ENCODE measurements around the gene PCSK5.
A peak's percentile ranks its signal among the peaks of the same experiment; 100 is the strongest.

The PCSK5 gene

DNA sequence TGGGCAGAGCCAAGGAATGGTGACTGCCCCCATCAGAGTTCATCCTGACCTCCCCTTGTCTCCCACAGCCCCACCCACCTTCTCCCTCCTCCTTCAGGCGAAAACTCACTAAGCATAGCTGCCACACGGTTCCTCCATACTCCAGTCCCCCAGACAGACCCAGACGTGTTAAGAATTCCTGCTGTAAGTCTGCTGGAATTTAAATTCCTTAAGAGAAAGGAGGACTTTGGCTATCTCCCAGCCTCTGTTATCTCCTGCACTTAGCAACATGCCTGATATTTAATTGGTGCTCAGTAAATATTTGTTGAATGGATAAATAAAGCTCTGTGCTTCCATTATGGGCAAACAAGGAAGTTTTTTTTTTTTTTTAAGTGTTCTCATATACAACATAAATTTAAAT, 290.1 kb downstream of the PCSK5 start:
- H3K4me3 ChIP-seq, result no peak overlapping the region
- no peaks in the 10 kb centered on the region for H4K20me1 ChIP-seq
- no peak overlapping the region for H3K9ac ChIP-seq
- H3K27me3 ChIP-seq, result no peaks in the 10 kb centered on the region
- no peak overlapping the region for H3K4me2 ChIP-seq
- peaks cover 11 to 14% (median 12%) of the 10 kb centered on the region in 10 experiments for H3K4me1 ChIP-seq
- H3K36me3 ChIP-seq, result no peaks in the 10 kb centered on the region
- H3K27ac ChIP-seq, result no peak overlapping the region
- no peaks in the 10 kb centered on the region for H3K9me3 ChIP-seq (replicated peaks in 1 of 11)
- TF ChIP-seq Cebpa-rat (IDR thresholded peaks at IDR 0.05), result no peak

DNA sequence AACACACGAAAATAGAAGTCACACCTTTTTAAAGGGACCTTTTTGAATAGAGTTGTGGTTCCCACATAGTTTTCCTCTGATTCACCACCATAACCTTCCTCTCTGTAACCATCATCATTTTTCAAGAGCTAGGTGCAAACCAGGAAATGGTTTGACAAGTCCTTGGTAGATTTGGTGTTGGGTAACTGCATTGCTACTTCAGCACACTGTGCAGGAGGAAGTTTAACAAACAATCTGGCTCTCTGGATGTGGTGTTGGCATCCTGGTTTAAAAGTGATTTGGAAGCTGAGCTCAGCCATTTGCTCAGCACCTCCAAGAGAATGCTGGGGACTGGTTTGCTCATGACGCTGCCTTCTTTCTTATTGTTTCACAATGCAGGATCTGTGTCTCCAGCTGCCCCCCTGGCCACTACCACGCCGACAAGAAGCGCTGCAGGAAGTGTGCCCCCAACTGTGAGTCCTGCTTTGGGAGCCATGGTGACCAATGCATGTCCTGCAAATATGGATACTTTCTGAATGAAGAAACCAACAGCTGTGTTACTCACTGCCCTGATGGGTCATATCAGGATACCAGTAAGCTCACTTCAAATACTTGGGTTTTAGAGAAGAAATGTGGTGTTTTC, 290.7 kb downstream of the PCSK5 start:
- Histone ChIP-seq H3K4me1 (peaks cover 11 to 14% (median 12%) of the 10 kb centered on the region in 10 experiments), H3K9ac (no peak overlapping the region), H3K4me2 (peak overlapping the region; percentile 25 to 56 (median 42); a peak in 21 of 22 replicates), H3K9me3 (replicated peaks in 1 of 11) (no peaks in the 10 kb centered on the region), H3K36me3 (no peaks in the 10 kb centered on the region), H4K20me1 (no peaks in the 10 kb centered on the region), H3K4me3 (no peak overlapping the region), H3K27me3 (no peaks in the 10 kb centered on the region), H3K27ac (no peak overlapping the region)
- no peak for TF ChIP-seq Cebpa-rat (IDR thresholded peaks at IDR 0.05)

DNA sequence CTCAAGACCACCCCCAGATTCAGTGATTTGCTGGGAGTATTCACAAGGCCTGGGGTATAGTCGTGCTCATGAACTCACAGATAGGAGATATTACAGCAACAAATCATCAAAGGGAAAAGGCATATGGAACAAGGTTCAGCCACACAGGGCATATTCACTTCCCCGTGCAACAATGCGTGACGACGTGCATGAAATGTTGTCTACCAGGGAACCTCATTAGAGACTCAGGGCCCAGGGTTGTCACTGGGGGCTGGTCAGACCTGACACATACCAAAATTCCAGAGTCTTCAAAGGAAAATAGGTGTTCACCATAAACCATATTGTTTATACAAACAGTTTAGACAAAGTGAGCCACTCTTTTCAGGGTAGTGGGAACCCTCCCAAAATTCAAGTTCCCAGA, 291.3 kb downstream of the PCSK5 start:
- Histone ChIP-seq H4K20me1 (no peaks in the 10 kb centered on the region), H3K27ac (no peak overlapping the region), H3K4me2 (peak overlapping the region; percentile 25 to 56 (median 42)), H3K4me3 (no peak overlapping the region), H3K9ac (no peak overlapping the region), H3K36me3 (no peaks in the 10 kb centered on the region), H3K4me1 (peaks cover 11 to 14% (median 12%) of the 10 kb centered on the region in 10 experiments), H3K9me3 (replicated peaks in 1 of 11) (no peaks in the 10 kb centered on the region), H3K27me3 (no peaks in the 10 kb centered on the region)
- no peak for TF ChIP-seq Cebpa-rat (IDR thresholded peaks at IDR 0.05)

DNA sequence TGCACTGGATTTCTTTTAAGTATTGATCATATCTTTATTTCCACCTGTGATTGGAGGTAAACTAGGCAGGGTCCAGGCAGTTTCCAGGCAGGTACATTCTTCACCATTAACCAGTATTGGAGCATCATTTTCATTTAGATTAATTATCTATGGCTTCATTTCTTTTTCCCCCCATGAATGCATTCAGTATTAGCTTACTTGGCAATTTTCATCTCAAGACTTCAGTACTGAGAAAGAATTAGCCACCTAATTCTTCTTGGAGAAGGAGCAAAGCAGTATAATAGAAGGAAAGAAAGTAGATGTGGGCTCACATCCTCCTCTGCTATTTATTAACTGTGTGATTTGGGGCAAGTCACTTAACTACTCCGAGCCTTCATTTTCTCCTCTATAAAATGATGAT, 295.0 kb downstream of the PCSK5 start:
- Histone ChIP-seq H4K20me1 (no peaks in the 10 kb centered on the region), H3K27me3 (no peaks in the 10 kb centered on the region), H3K27ac (no peak overlapping the region), H3K36me3 (no peaks in the 10 kb centered on the region), H3K4me3 (no peak overlapping the region), H3K4me2 (no peak overlapping the region), H3K4me1 (peaks cover 11 to 14% (median 12%) of the 10 kb centered on the region in 10 experiments), H3K9ac (no peak overlapping the region), H3K9me3 (replicated peaks in 1 of 11) (no peaks in the 10 kb centered on the region)
- TF ChIP-seq Cebpa-rat (IDR thresholded peaks at IDR 0.05), result no peak

DNA sequence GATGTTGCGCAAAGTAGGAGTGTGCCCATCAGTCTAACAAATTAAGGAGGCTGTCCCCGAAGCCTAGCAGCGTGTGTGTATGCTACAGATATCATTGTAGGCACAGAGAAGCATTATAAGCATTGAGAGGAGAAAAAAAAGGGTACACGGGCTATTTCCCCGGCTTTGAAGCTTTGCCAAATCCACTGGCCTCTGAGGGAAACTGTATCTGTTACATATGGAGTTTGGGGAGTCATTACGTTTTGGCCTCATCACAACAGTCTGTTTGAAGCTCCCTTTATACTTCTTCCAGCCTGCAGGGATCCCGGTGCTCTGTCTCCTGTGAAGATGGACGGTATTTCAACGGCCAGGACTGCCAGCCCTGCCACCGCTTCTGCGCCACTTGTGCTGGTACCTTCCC, 297.8 kb downstream of the PCSK5 start:
- H3K4me3 ChIP-seq, result no peak overlapping the region

DNA sequence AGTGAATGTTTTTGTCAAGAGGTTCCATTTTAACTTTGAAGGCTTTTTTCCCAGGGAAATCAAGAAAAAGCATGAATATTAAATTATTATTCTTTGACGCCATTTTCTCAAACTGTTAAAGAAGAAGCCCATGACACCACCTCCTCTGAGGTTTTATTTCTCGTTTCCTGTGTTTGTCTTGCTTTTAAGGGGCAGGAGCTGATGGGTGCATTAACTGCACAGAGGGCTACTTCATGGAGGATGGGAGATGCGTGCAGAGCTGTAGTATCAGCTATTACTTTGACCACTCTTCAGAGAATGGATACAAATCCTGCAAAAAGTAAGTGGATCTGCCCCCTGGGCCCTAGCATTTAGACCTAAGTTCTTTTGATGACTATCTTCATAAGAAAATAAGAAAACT, 298.4 kb downstream of the PCSK5 start:
- no peaks in the 10 kb centered on the region for H4K20me1 ChIP-seq
- no peak overlapping the region for H3K4me2 ChIP-seq
- no peak overlapping the region for H3K4me3 ChIP-seq
- H3K27me3 ChIP-seq, result no peaks in the 10 kb centered on the region
- no peaks in the 10 kb centered on the region for H3K4me1 ChIP-seq
- TF ChIP-seq Cebpa-rat (IDR thresholded peaks at IDR 0.05), result no peak
- H3K27ac ChIP-seq, result no peak overlapping the region
- H3K9ac ChIP-seq, result no peak overlapping the region
- H3K36me3 ChIP-seq, result no peaks in the 10 kb centered on the region
- no peaks in the 10 kb centered on the region for H3K9me3 ChIP-seq (replicated peaks in 1 of 11)

More for the DNA sequence above, 297.8 kb downstream of the PCSK5 start:
- Histone ChIP-seq H3K9me3 (replicated peaks in 1 of 11) (no peaks in the 10 kb centered on the region), H3K4me2 (no peak overlapping the region), H3K27ac (no peak overlapping the region), H3K9ac (no peak overlapping the region), H3K4me1 (no peaks in the 10 kb centered on the region), H4K20me1 (no peaks in the 10 kb centered on the region), H3K27me3 (no peaks in the 10 kb centered on the region), H3K36me3 (no peaks in the 10 kb centered on the region)
- TF ChIP-seq Cebpa-rat (IDR thresholded peaks at IDR 0.05), result no peak

DNA sequence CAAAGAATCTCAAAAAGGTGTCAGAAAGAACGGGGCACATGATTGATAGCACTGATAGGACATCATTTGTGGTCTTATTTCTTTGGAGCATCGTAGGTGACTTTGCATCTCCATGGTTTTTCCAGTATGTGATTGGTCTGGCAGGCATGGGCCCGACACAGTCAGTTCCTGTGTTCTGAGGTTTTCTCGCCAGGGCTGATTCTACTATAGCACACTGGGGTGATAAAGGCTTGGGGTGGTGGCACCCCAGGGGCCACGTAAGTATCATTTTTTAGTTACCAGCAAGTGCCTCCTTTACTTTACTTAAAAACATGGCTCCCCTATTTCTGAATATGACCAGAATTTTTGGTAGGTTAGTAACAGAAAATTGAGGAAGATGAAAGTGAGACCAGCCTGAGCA, 301.0 kb downstream of the PCSK5 start:
- no peaks in the 10 kb centered on the region for H3K27me3 ChIP-seq
- H3K36me3 ChIP-seq, result no peaks in the 10 kb centered on the region
- no peaks in the 10 kb centered on the region for H4K20me1 ChIP-seq
- no peak overlapping the region for H3K4me2 ChIP-seq
- H3K9me3 ChIP-seq (replicated peaks in 1 of 11), result no peaks in the 10 kb centered on the region
- no peak overlapping the region for H3K4me3 ChIP-seq
- H3K27ac ChIP-seq, result no peak overlapping the region
- no peak overlapping the region for H3K9ac ChIP-seq
- no peak for TF ChIP-seq Cebpa-rat (IDR thresholded peaks at IDR 0.05)
- H3K4me1 ChIP-seq, result no peaks in the 10 kb centered on the region

DNA sequence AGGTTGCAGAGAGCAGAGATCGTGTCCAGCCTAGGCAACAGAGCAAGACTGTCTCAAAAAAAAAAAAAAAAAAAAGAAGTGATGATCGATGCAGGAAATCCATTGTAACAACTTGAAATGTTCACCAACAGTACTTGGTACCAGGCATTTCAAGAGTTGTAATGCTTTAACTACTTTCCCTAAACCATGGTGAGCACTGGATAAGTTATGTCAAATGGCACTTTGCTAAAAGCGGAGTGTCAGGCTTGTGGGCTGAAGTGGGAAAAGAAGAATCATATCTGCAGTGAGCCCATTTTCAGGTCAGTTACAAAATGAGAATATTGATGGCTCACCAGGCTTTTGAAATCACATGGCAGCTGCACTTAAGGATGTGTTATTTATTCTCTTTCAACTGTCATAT, 301.5 kb downstream of the PCSK5 start:
- Histone ChIP-seq H3K9me3 (replicated peaks in 1 of 11) (no peaks in the 10 kb centered on the region), H3K27me3 (no peaks in the 10 kb centered on the region), H3K9ac (no peak overlapping the region), H3K36me3 (no peaks in the 10 kb centered on the region), H3K4me3 (no peak overlapping the region), H3K27ac (no peak overlapping the region), H3K4me1 (peaks cover 0 to 4% (median 0%) of the 10 kb centered on the region in 10 experiments; a peak in 3 of 20 replicates), H4K20me1 (no peaks in the 10 kb centered on the region), H3K4me2 (no peak overlapping the region)
- no peak for TF ChIP-seq Cebpa-rat (IDR thresholded peaks at IDR 0.05)

DNA sequence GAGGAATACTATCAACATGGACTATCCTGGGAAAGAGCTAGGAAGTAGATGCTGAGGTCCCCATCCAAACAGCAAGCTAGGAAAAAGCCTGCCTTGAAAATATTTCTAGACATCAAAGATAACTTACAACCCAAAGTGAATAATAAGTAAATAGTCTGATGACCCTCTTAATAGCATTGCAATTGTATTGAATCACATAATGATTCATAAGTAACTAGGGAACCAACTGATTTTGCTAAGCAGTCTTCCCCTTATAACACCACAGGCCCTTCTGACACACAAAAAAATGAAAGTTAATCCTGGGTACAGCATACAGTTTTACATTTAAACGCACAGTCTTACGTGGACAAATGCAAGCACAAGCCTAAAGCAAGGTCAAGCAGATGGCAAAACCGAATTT, 304.4 kb downstream of the PCSK5 start:
- no peaks in the 10 kb centered on the region for H3K27me3 ChIP-seq
- H3K27ac ChIP-seq, result no peak overlapping the region
- no peak overlapping the region for H3K4me3 ChIP-seq
- H3K4me2 ChIP-seq, result no peak overlapping the region
- H3K9me3 ChIP-seq (replicated peaks in 1 of 11), result no peaks in the 10 kb centered on the region
- no peak overlapping the region for H3K9ac ChIP-seq
- TF ChIP-seq Cebpa-rat (IDR thresholded peaks at IDR 0.05), result no peak
- H4K20me1 ChIP-seq, result no peaks in the 10 kb centered on the region
- no peaks in the 10 kb centered on the region for H3K36me3 ChIP-seq
- peaks cover 0 to 12% (median 0%) of the 10 kb centered on the region in 10 experiments; a peak in 3 of 20 replicates for H3K4me1 ChIP-seq

DNA sequence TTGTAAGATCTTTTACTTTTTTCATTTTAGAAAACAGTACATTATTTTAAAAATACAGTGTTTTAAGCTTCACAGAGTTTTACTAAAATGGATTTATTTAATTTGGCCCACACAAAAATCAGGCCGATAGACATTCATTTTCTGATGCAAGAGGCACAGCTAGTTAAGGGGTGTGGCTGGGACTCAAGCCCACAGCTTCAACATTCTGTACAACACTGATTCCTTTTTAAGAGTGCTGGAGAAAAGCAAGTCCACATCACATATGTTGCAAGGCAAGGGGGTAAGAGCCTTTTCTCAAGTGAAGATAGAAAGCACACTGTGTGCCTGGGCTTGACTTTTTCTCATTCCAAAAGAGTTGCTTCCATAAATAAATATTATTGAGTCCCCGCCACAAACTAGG, 307.9 kb downstream of the PCSK5 start:
- no peak overlapping the region for H3K4me3 ChIP-seq
- H3K4me2 ChIP-seq, result no peak overlapping the region
- H4K20me1 ChIP-seq, result no peaks in the 10 kb centered on the region
- peaks cover 0 to 12% (median 0%) of the 10 kb centered on the region in 10 experiments; a peak in 5 of 20 replicates for H3K4me1 ChIP-seq
- H3K9ac ChIP-seq, result no peak overlapping the region
- H3K27me3 ChIP-seq, result no peaks in the 10 kb centered on the region
- no peak for TF ChIP-seq Cebpa-rat (IDR thresholded peaks at IDR 0.05)
- no peak overlapping the region for H3K27ac ChIP-seq
- H3K36me3 ChIP-seq, result no peaks in the 10 kb centered on the region
- H3K9me3 ChIP-seq (replicated peaks in 1 of 11), result no peaks in the 10 kb centered on the region
